Muscle of leg (tissue), 16 donors: ENCODE data around the gene HPGDS. TPM values are rescaled to one million over a fixed set of nuclear protein-coding genes. Genes with fewer than 3 reads are reported as not detected.
"Not testable (repeated sequence)": the region's sequence is repeated elsewhere in the genome, so short reads cannot be mapped to it uniquely, and the experiment has no call there.

Experiments used
- DNase-seq: peaks from one replicate; pipeline ENCODE4 v3.0.0; 2013
- H3K27ac ChIP-seq: one replicate; pipeline ENCODE4 v1.5.1; 2013; ENCODE audit warnings: mild to moderate bottlenecking, low read length, control low read depth
- H3K27me3 ChIP-seq: one replicate; pipeline ENCODE4 v1.6.1; 2013; ENCODE audit warnings: low read length; ENCODE audit not compliant: control insufficient read depth, insufficient read depth
- H3K36me3 ChIP-seq: one replicate; pipeline ENCODE4 v1.6.1; 2013; ENCODE audit warnings: low read length; ENCODE audit not compliant: control insufficient read depth, insufficient read depth
- H3K4me1 ChIP-seq: one replicate; pipeline ENCODE4 v1.6.1; 2013; ENCODE audit warnings: low read length; ENCODE audit not compliant: control insufficient read depth, insufficient read depth
- H3K4me3 ChIP-seq: one replicate; pipeline ENCODE4 v1.5.1; 2013; ENCODE audit warnings: low read length, control low read depth
- H3K9me3 ChIP-seq: replicated peaks from 2 replicates; pipeline ENCODE4 v1.6.1; 2013; ENCODE audit warnings: low read depth, low read length; ENCODE audit not compliant: control insufficient read depth
- WGBS: methylation state at CpG from one replicate; pipeline ENCODE4 v1.1.5; 2013; ENCODE audit warnings: missing lambda C conversion rate; ENCODE audit not compliant: insufficient coverage; 5-methylcytosine and 5-hydroxymethylcytosine counted together
- long read RNA-seq, 11 donors: transcript quantifications; one replicate each; lab custom pipeline, GENCODE V29; 2026
- polyA plus RNA-seq, 8 donors: library from polyadenylated mRNA; unstranded; fragments of 120-200 nt; gene quantifications; one replicate each; pipeline versions ENCODE4 v1.2.1 to v1.2.3, GENCODE V29; 2013; ENCODE audit warnings: inconsistent platforms in 1 of 8, low replicate concordance in 1 of 8; ENCODE audit not compliant: insufficient read length in 8 of 8, insufficient read depth in 1 of 8
- total RNA-seq: library from RNA; stranded (reverse); fragments of 120-200 nt; gene quantifications from one replicate; pipeline ENCODE4 v1.2.4, GENCODE V29; 2013

The HPGDS gene
- total RNA-seq (8.7 TPM), polyA plus RNA-seq (10 to 100 TPM in 1 of 8 donors, 1 to 10 TPM in 7; 6.7 to 10.5 (median 8.0) TPM)
- long read RNA-seq, donor 1, partial matches to known transcripts, result 0 of 1 reads
- long read RNA-seq, donor 1, other reads (novel, unspliced or antisense), result 0 of 1 reads
- long read RNA-seq, donor 2, result 0 reads
- long read RNA-seq, donor 3, partial matches to known transcripts, result 0 of 3 reads
- long read RNA-seq, donor 3, other reads (novel, unspliced or antisense), result 0 of 3 reads
- long read RNA-seq, donor 4, partial matches to known transcripts, result 0 of 4 reads
- long read RNA-seq, donor 4, other reads (novel, unspliced or antisense), result 0 of 4 reads
- long read RNA-seq, donor 5, transcript HPGDS-201 (6 exons, 1,636 nt), result major isoform, 8 of 9 reads
- long read RNA-seq, donor 5, partial matches to known transcripts, result 0 of 9 reads
- long read RNA-seq, donor 5, other reads (novel, unspliced or antisense), result 0 of 9 reads
- long read RNA-seq, donor 6, transcript HPGDS-201 (6 exons, 1,636 nt), result major isoform, 6 of 6 reads
- long read RNA-seq, donor 6, partial matches to known transcripts, result 0 of 6 reads
- long read RNA-seq, donor 6, other reads (novel, unspliced or antisense), result 0 of 6 reads
- long read RNA-seq, donor 7, transcript HPGDS-201 (6 exons, 1,636 nt), result major isoform, 5 of 5 reads
- long read RNA-seq, donor 7, partial matches to known transcripts, result 0 of 5 reads
- long read RNA-seq, donor 7, other reads (novel, unspliced or antisense), result 0 of 5 reads
- long read RNA-seq, donor 8, partial matches to known transcripts, result 0 of 3 reads
- long read RNA-seq, donor 8, other reads (novel, unspliced or antisense), result 0 of 3 reads
- long read RNA-seq, donor 9, transcript HPGDS-201 (6 exons, 1,636 nt), result major isoform, 7 of 7 reads
- long read RNA-seq, donor 9, partial matches to known transcripts, result 0 of 7 reads
- long read RNA-seq, donor 9, other reads (novel, unspliced or antisense), result 0 of 7 reads
- long read RNA-seq, donor 10, partial matches to known transcripts, result 0 of 3 reads
- long read RNA-seq, donor 10, other reads (novel, unspliced or antisense), result 0 of 3 reads
- long read RNA-seq, donor 11, partial matches to known transcripts, result 0 of 1 reads
- long read RNA-seq, donor 11, other reads (novel, unspliced or antisense), result 0 of 1 reads

- no peak within 1 kb of the TSS for H3K4me3 ChIP-seq
- H3K36me3 ChIP-seq, result no peaks in the 10 kb centered on the region
- no CpG with 5 or more reads among the region's 5 CpGs for WGBS
- H3K9me3 ChIP-seq, result no peaks in the 10 kb centered on the region
- no peaks in the 10 kb centered on the region for H3K27me3 ChIP-seq
- DNase-seq, result peak; percentile 57
- H3K27ac ChIP-seq, result peak within 1 kb of the TSS; percentile 31
- H3K4me1 ChIP-seq, result no peaks in the 10 kb centered on the region
Observed at GRCh38 chr4:94342694-94343093, at the start of gene HPGDS. Gene HPGDS, minus strand, starts transcription at chr4:94342836. Its CDS starts 8,207 bp downstream, at chr4:94334629.

GRCh38 chr4:94390804-94391410, 48.3 kb upstream of the HPGDS start:
- no peaks in the 10 kb centered on the region for H3K4me1 ChIP-seq
- H3K27me3 ChIP-seq, result no peaks in the 10 kb centered on the region
- H3K4me3 ChIP-seq, result no peak overlapping the region
- WGBS, result 91% methylated on average over 2 of the region's 2 CpGs
- H3K36me3 ChIP-seq, result no peaks in the 10 kb centered on the region
- DNase-seq, result peak; percentile 54
- no peak overlapping the region for H3K27ac ChIP-seq
- no peaks in the 10 kb centered on the region for H3K9me3 ChIP-seq

- Histone ChIP-seq H3K4me1 (no peaks in the 10 kb centered on the region), H3K4me3 (no peak overlapping the region), H3K9me3 (no peaks in the 10 kb centered on the region), H3K27me3 (no peaks in the 10 kb centered on the region), H3K36me3 (no peaks in the 10 kb centered on the region), H3K27ac (no peak overlapping the region)
- 58% methylated on average over 2 of the region's 5 CpGs for WGBS
- DNase-seq, result no peak
Observed at GRCh38 chr4:94389595-94390267, 47.1 kb upstream of the HPGDS start.

- H3K27me3 ChIP-seq, H3K4me3 ChIP-seq, H3K36me3 ChIP-seq, DNase-seq, H3K27ac ChIP-seq, H3K4me1 ChIP-seq, H3K9me3 ChIP-seq: not testable (repeated sequence)
- WGBS, result 73% methylated on average over 4 of the region's 4 CpGs
Observed at GRCh38 chr4:94387965-94388364, 45.3 kb upstream of the HPGDS start.

GRCh38 chr4:94385452-94385851, 42.8 kb upstream of the HPGDS start:
- not testable (repeated sequence) for H3K4me1 ChIP-seq, H3K36me3 ChIP-seq, H3K9me3 ChIP-seq, H3K27ac ChIP-seq, H3K4me3 ChIP-seq, H3K27me3 ChIP-seq, DNase-seq
- WGBS, result 80% methylated on average over 1 of the region's 3 CpGs

GRCh38 chr4:94382891-94383290, 40.3 kb upstream of the HPGDS start:
- H3K9me3 ChIP-seq, H3K4me3 ChIP-seq, H3K27ac ChIP-seq, H3K36me3 ChIP-seq, H3K4me1 ChIP-seq, H3K27me3 ChIP-seq, DNase-seq: not testable (repeated sequence)
- 70% methylated on average over 4 of the region's 5 CpGs for WGBS

- Histone ChIP-seq H3K4me3 (no peak overlapping the region), H3K4me1 (peaks cover 2% of the 10 kb centered on the region), H3K9me3 (no peaks in the 10 kb centered on the region), H3K27ac (peak overlapping the region; percentile 17), H3K27me3 (no peaks in the 10 kb centered on the region), H3K36me3 (no peaks in the 10 kb centered on the region)
- WGBS, result no CpG with 5 or more reads among the region's 3 CpGs
- DNase-seq, result peak; percentile 86
Observed at GRCh38 chr4:94378047-94378446, 35.4 kb upstream of the HPGDS start.

GRCh38 chr4:94377294-94377693, 34.7 kb upstream of the HPGDS start:
- peak; percentile 64 for DNase-seq
- no CpG with 5 or more reads among the region's 2 CpGs for WGBS
- Histone ChIP-seq H3K4me3 (no peak overlapping the region), H3K9me3 (no peaks in the 10 kb centered on the region), H3K4me1 (peaks cover 2% of the 10 kb centered on the region), H3K27me3 (no peaks in the 10 kb centered on the region), H3K36me3 (no peaks in the 10 kb centered on the region), H3K27ac (peak overlapping the region; percentile 17)

GRCh38 chr4:94375364-94375763, 32.7 kb upstream of the HPGDS start:
- no peak for DNase-seq
- Histone ChIP-seq H3K4me3 (no peak overlapping the region), H3K27me3 (no peaks in the 10 kb centered on the region), H3K36me3 (no peaks in the 10 kb centered on the region), H3K4me1 (peaks cover 4% of the 10 kb centered on the region), H3K27ac (no peak overlapping the region), H3K9me3 (no peaks in the 10 kb centered on the region)
- WGBS, result 82% methylated on average over 3 of the region's 3 CpGs
